ENCODE data around the gene GLI3.

GRCh38 chr7:42120191-42120590 lies 116.8 kb downstream of the GLI3 start:
- TF ChIP-seq, protein P1, sequence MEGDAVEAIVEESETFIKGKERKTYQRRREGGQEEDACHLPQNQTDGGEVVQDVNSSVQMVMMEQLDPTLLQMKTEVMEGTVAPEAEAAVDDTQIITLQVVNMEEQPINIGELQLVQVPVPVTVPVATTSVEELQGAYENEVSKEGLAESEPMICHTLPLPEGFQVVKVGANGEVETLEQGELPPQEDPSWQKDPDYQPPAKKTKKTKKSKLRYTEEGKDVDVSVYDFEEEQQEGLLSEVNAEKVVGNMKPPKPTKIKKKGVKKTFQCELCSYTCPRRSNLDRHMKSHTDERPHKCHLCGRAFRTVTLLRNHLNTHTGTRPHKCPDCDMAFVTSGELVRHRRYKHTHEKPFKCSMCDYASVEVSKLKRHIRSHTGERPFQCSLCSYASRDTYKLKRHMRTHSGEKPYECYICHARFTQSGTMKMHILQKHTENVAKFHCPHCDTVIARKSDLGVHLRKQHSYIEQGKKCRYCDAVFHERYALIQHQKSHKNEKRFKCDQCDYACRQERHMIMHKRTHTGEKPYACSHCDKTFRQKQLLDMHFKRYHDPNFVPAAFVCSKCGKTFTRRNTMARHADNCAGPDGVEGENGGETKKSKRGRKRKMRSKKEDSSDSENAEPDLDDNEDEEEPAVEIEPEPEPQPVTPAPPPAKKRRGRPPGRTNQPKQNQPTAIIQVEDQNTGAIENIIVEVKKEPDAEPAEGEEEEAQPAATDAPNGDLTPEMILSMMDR (IDR thresholded peaks at IDR 0.05) = no peak
- no peak for TF ChIP-seq POLR2A (IDR thresholded peaks at IDR 0.05)
